GM19239 (cell line): Measurements from ENCODE around the gene GORAB.

Experiments used
- DNase-seq: peaks from one replicate; pipeline ENCODE4 v3.0.0; 2011; ENCODE audit warnings: low spot score; ENCODE audit not compliant: insufficient read length
- FAIRE-seq: peaks from 2 replicates; lab custom pipeline; 2011; peaks lifted over from hg19 to GRCh38; lab: Jason Lieb, UNC

Gene GORAB

GRCh38 chr1:170531758-170532657 lies at the start of gene GORAB:
GORAB (plus strand) TSS chr1:170532166; CDS start chr1:170532224, 58 bp downstream.
- peak; percentile 64 for DNase-seq
- peak; percentile 98 for FAIRE-seq

GRCh38 chr1:170483051-170483450 lies 48.9 kb upstream of the GORAB start:
- DNase-seq = no peak
- FAIRE-seq = no peak

- DNase-seq = no peak
- no peak for FAIRE-seq
Observed at GRCh38 chr1:170487503-170487902, 44.5 kb upstream of the GORAB start.

- no peak for DNase-seq
- FAIRE-seq = no peak
Observed at GRCh38 chr1:170491291-170491690, 40.7 kb upstream of the GORAB start.

- FAIRE-seq (no peak), DNase-seq (no peak)
Observed at GRCh38 chr1:170494369-170494768, 37.6 kb upstream of the GORAB start.

GRCh38 chr1:170495006-170495405 lies 37.0 kb upstream of the GORAB start:
- DNase-seq = no peak
- FAIRE-seq = no peak

GRCh38 chr1:170498876-170499275 lies 33.1 kb upstream of the GORAB start:
- no peak for FAIRE-seq
- no peak for DNase-seq

- no peak for FAIRE-seq
Observed at GRCh38 chr1:170503665-170504064, 28.3 kb upstream of the GORAB start.

GRCh38 chr1:170510163-170510562 lies 21.8 kb upstream of the GORAB start:
- no peak for DNase-seq
- no peak for FAIRE-seq

More at GRCh38 chr1:170503665-170504064, 28.3 kb upstream of the GORAB start:
- DNase-seq = no peak

GRCh38 chr1:170511038-170511437 lies 20.9 kb upstream of the GORAB start:
- DNase-seq = no peak
- no peak for FAIRE-seq

GRCh38 chr1:170513138-170513537 lies 18.8 kb upstream of the GORAB start:
- DNase-seq = no peak

GRCh38 chr1:170518185-170518834 lies 13.7 kb upstream of the GORAB start:
- FAIRE-seq (no peak), DNase-seq (no peak)

More at GRCh38 chr1:170513138-170513537, 18.8 kb upstream of the GORAB start:
- no peak for FAIRE-seq

GRCh38 chr1:170518965-170519364 lies 13.0 kb upstream of the GORAB start:
- FAIRE-seq (no peak), DNase-seq (no peak)

GRCh38 chr1:170520601-170521000 lies 11.4 kb upstream of the GORAB start:
- DNase-seq (no peak), FAIRE-seq (no peak)

- DNase-seq (no peak), FAIRE-seq (no peak)
Observed at GRCh38 chr1:170521818-170522217, 10.1 kb upstream of the GORAB start.

GRCh38 chr1:170530972-170531757 lies 801 bp upstream of the GORAB start:
- DNase-seq (no peak), FAIRE-seq (peak; percentile 8)

- FAIRE-seq = no peak
- no peak for DNase-seq
Observed at GRCh38 chr1:170533298-170533697, 1.3 kb downstream of the GORAB start.

- no peak for FAIRE-seq
- DNase-seq = no peak
Observed at GRCh38 chr1:170534626-170535147, 2.7 kb downstream of the GORAB start.

- DNase-seq (no peak), FAIRE-seq (no peak)
Observed at GRCh38 chr1:170535418-170535817, 3.5 kb downstream of the GORAB start.

- FAIRE-seq = no peak
Observed at GRCh38 chr1:170536924-170537551, 5.1 kb downstream of the GORAB start.

More at GRCh38 chr1:170536924-170537551, 5.1 kb downstream of the GORAB start:
- DNase-seq = no peak
